RWPE2 (cell line): ENCODE data around the gene SPECC1L.

Experiments used
- ATAC-seq: fragments of 200-7000 bp; cut with Tn5 transposase; 3 replicates; pipeline ENCODE4 v1.9.1; 2021; ENCODE audit warnings: low read depth
- DNase-seq: peaks from one replicate; pipeline ENCODE4 v3.0.0-alpha.2; 2020; ENCODE audit warnings: low spot score
- H3K27ac ChIP-seq: fragments of 450-650 bp; 2 replicates; pipeline ENCODE4 v1.5.1; 2017; ENCODE audit warnings: mild to moderate bottlenecking; ENCODE audit not compliant: poor library complexity, severe bottlenecking
- H3K27me3 ChIP-seq: fragments of 250-450 bp; sonication (Bioruptor Pico); 2 replicates; pipeline ENCODE4 v1.5.1; 2021; ENCODE audit warnings: mild to moderate bottlenecking, moderate library complexity; ENCODE audit not compliant: insufficient read depth, poor library complexity, severe bottlenecking
- H3K36me3 ChIP-seq: fragments of 250-450 bp; sonication (Bioruptor Pico); 2 replicates; pipeline ENCODE4 v1.5.1; 2020; ENCODE audit warnings: low read depth, mild to moderate bottlenecking, moderate library complexity
- H3K4me1 ChIP-seq: fragments of 250-450 bp; sonication (Bioruptor Pico); 2 replicates; pipeline ENCODE4 v1.5.1; 2021; ENCODE audit warnings: mild to moderate bottlenecking, moderate library complexity; ENCODE audit not compliant: insufficient read depth, poor library complexity, severe bottlenecking
- H3K4me3 ChIP-seq: fragments of 250-450 bp; sonication (Bioruptor Pico); 2 replicates; pipeline ENCODE4 v1.5.1; 2021; ENCODE audit warnings: mild to moderate bottlenecking, moderate library complexity; ENCODE audit not compliant: severe bottlenecking
- H3K9me3 ChIP-seq: fragments of 250-450 bp; sonication (Bioruptor Pico); 2 replicates; pipeline ENCODE4 v1.5.1; 2021; ENCODE audit warnings: mild to moderate bottlenecking, moderate library complexity; ENCODE audit not compliant: severe bottlenecking
- CTCF ChIP-seq: fragments of 450-650 bp; IDR thresholded peaks from one replicate; pipeline ENCODE4 v1.5.1; 2017; ENCODE audit warnings: mild to moderate bottlenecking, moderate library complexity; ENCODE audit not compliant: poor library complexity, severe bottlenecking

The SPECC1L gene

GRCh38 chr22:24327832-24328231 lies 57.2 kb downstream of the SPECC1L start:
- ATAC-seq (no peak), DNase-seq (no peak)
- no peaks in the 10 kb centered on the region for H3K9me3 ChIP-seq
- H3K36me3 ChIP-seq: peaks cover 93% of the 10 kb centered on the region
- no peaks in the 10 kb centered on the region for H3K4me1 ChIP-seq
- no peak overlapping the region for H3K27ac ChIP-seq
- no peaks in the 10 kb centered on the region for H3K27me3 ChIP-seq
- no peak for TF ChIP-seq CTCF
- H3K4me3 ChIP-seq: no peak overlapping the region

GRCh38 chr22:24329453-24329852 lies 58.8 kb downstream of the SPECC1L start:
- DNase-seq: no peak
- TF ChIP-seq CTCF: no peak
- H3K27me3 ChIP-seq: no peaks in the 10 kb centered on the region
- no peaks in the 10 kb centered on the region for H3K9me3 ChIP-seq
- ATAC-seq: no peak
- no peaks in the 10 kb centered on the region for H3K4me1 ChIP-seq
- H3K27ac ChIP-seq: no peak overlapping the region
- peaks cover 82% of the 10 kb centered on the region for H3K36me3 ChIP-seq
- no peak overlapping the region for H3K4me3 ChIP-seq

GRCh38 chr22:24330636-24331035 lies 60.0 kb downstream of the SPECC1L start:
- Histone ChIP-seq H3K27ac (no peak overlapping the region), H3K4me3 (no peak overlapping the region), H3K36me3 (peaks cover 81% of the 10 kb centered on the region), H3K9me3 (no peaks in the 10 kb centered on the region), H3K4me1 (no peaks in the 10 kb centered on the region), H3K27me3 (no peaks in the 10 kb centered on the region)
- no peak for TF ChIP-seq CTCF
- DNase-seq (no peak), ATAC-seq (no peak)

GRCh38 chr22:24331468-24332440 lies 61.1 kb downstream of the SPECC1L start:
- no peak for ATAC-seq
- Histone ChIP-seq H3K4me1 (no peaks in the 10 kb centered on the region), H3K27me3 (no peaks in the 10 kb centered on the region), H3K9me3 (no peaks in the 10 kb centered on the region), H3K4me3 (no peak overlapping the region), H3K27ac (no peak overlapping the region), H3K36me3 (peaks cover 79% of the 10 kb centered on the region)
- DNase-seq: no peak
- TF ChIP-seq CTCF: no peak

GRCh38 chr22:24333301-24333700 lies 62.7 kb downstream of the SPECC1L start:
- ATAC-seq: peak; percentile 70; the same call in 2 of the 3 replicates
- DNase-seq: no peak

More at GRCh38 chr22:24333301-24333700, 62.7 kb downstream of the SPECC1L start:
- H3K27ac ChIP-seq: no peak overlapping the region
- no peaks in the 10 kb centered on the region for H3K9me3 ChIP-seq
- no peaks in the 10 kb centered on the region for H3K27me3 ChIP-seq
- no peaks in the 10 kb centered on the region for H3K4me1 ChIP-seq
- no peak overlapping the region for H3K4me3 ChIP-seq
- H3K36me3 ChIP-seq: peaks cover 86% of the 10 kb centered on the region
- TF ChIP-seq CTCF: no peak
